ENCODE results near the gene LRRC4B.
"Not testable (repeated sequence)": the region's sequence is repeated elsewhere in the genome, so short reads cannot be mapped to it uniquely, and the experiment has no call there.

LRRC4B gene

DNA sequence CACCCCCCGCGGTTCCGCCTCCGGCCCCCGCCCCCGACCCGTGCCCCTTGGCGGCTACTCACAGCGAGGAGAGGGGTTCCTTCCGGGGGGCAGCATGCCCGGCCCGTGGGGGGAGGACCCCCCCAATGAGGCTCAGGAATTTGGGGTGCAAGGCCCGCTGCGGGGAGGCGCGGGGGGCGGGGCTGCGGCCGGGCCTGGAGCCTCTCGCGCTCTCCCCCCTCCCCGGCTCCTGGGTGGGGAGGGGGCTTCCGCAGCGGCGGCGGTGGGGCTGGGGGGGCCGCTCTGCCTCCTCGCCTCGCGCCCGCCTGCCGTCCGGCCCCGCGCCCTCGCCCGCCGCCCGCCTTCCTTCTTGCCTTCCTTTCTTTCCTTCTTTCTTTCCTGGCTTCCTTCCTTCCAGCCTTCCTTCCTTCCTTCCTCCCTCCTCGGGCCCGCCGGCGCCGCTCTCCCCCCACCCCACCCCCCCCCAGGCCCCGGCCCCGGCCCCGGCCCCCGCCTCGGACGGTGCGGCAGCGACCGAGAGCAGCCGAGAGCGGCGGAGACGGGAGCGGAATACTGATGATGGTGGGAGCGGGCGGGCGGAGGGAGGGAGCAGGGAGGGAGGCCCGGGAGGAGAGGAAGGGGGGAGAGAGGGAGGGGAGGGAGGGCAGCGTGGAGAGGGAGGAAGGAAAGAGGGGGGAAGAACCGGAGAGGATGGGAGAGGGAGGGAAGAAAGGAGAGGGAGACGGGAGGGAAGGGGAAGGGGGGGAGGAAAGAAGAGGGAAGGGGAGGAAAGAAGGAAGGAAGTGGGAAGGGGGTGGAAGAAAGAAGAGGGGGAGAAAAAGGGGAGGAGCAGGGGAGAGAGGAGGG, at the start of gene LRRC4B:
Gene LRRC4B, minus strand, starts transcription at position 554 of the 846 bp plus-strand sequence. CDS start 19,597 bp downstream, outside the sequence.
- in situ Hi-C loops (cut with HindIII; ENCODE audit: low sequenced_read_pairs): no loop called here

DNA sequence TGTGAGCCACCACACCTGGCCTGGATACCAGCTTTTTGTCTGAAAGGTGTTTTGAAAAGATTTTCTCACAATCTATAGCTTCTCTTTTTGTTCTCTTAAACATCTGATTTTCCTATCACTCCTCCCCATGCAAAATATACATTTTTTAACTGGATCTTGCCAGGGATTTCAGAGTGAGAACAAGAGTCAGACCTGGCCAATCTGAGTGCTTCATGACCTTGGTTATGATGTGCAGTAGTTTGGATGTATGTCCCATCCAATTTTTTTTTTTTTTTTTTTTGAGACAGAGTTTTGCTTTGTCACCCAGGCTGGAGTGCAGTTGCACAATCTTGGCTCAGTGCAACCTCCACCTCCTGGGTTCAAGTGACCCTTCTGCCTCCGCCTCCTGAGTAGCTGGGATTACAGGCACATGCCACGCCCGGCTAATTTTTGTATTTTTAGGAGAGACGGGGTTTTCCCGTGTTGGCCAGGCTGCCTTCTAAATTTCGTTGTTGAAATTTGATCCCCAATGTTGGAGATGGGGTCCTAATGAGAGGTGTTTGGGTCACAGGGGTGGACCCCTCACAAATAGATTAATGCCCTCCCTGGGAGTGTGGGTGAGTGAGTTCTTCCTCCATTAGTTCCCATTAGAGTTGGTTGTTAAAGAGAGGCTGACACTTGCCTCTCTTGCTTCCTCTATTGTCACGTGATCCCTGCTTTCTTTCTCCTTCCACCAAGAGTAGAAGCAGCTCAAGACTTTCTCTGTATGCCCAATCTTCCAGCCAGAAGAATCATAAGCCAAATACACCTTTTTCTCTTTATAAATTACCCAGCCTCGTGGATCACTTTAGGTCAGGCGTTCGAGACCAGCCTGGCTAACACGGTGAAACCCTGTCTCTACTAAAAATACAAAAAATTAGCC, 44.5 kb upstream of the LRRC4B start:
- in situ Hi-C loops (cut with HindIII; ENCODE audit: low sequenced_read_pairs): not testable (repeated sequence)

- in situ Hi-C loops (cut with HindIII; ENCODE audit: low sequenced_read_pairs): no loop called here
Measured at GRCh38 chr19:50607874-50608785, 39.9 kb upstream of the LRRC4B start.

GRCh38 chr19:50607388-50607787, 39.2 kb upstream of the LRRC4B start:
- in situ Hi-C loops (cut with HindIII; ENCODE audit: low sequenced_read_pairs): no loop called here

DNA sequence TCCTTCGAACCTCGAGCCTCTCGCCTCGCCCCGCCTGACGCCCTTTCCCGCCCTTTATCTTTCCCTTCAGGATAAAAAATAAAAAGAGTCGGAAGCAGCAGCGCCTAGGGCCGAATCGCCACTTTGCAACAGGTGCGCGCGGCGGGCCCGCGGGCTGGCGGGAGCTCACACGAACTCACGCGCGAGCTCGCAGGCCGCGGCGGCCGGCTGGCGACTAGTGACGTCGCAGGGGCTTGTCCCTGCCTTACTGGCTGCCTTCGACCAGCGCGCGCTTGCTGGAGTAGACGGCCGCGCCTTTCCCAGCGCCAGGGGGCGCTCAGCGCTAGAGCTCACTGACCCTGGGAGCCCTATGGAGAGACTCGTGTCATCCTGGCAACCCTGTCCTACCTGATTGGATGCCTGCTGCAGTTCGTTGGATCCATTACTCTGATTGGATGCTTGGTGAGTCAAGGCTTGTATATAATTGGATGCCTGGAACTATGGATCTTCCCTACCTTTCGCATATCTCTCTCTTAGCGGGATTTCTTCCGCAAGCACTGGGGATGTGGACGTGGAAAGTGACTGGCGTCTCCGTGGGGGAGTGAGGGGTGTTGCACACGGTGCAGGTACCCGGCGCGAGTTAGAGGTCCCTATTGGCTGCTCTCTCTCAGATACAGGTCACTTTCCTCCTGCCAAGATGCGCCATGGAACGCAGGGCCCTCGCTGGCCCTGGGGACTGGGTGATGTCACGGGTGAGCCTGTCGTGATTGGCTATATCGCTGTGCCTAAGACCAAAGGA, 38.0 kb upstream of the LRRC4B start:
- in situ Hi-C loops (cut with HindIII; ENCODE audit: low sequenced_read_pairs): not testable (repeated sequence)

GRCh38 chr19:50604264-50605073, 36.2 kb upstream of the LRRC4B start:
- in situ Hi-C loops (cut with HindIII; ENCODE audit: low sequenced_read_pairs): not testable (repeated sequence)

- in situ Hi-C loops (cut with HindIII; ENCODE audit: low sequenced_read_pairs): no loop called here
Measured at GRCh38 chr19:50602935-50603334, 34.7 kb upstream of the LRRC4B start.

- in situ Hi-C loops (cut with HindIII; ENCODE audit: low sequenced_read_pairs): no loop called here
Measured at GRCh38 chr19:50602496-50602895, 34.3 kb upstream of the LRRC4B start.

GRCh38 chr19:50602089-50602422, 33.8 kb upstream of the LRRC4B start:
- in situ Hi-C loops (cut with HindIII; ENCODE audit: low sequenced_read_pairs): no loop called here

- in situ Hi-C loops (cut with HindIII; ENCODE audit: low sequenced_read_pairs): no loop called here
Measured at GRCh38 chr19:50601407-50602088, 33.3 kb upstream of the LRRC4B start.

DNA sequence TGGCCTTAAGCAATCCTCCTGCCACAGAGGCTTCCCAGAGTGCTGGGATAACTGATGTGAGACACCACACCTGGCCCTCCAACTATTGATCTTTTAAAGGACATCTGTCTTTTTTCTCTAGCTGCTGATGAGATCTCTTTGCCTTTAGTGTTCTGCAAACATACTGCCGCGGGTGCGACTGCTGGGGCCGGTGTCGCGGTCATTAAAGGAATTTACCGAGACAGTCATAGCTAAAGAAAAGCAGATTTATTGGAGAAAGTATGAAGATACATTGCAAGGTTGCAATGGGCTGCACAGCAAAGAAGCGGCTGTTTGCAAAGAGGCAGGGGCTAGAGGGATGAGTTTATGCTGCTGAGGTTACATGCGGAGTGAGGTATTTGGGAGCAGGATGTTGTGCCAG, 31.2 kb upstream of the LRRC4B start:
- in situ Hi-C loops (cut with HindIII; ENCODE audit: low sequenced_read_pairs): no loop called here

DNA sequence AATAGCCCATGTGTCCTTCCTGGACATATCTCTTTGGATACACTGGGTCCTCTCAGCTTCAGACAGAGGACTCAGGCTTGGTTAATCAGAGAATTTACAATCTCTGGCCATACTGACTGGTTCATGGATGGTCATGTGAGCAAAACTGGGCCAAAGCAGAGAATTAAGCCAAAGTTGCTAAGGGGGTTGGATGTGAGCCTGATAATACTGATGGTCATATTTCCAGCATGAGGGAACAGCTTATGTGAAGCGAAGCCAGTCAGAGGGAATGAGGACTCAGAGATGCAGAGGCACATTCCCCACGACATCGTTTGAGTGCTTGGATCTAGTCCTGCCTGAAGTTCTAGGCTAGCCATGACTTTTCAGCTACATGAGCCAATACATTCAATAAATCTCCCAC, 22.0 kb upstream of the LRRC4B start:
- in situ Hi-C loops (cut with HindIII; ENCODE audit: low sequenced_read_pairs): no loop called here

DNA sequence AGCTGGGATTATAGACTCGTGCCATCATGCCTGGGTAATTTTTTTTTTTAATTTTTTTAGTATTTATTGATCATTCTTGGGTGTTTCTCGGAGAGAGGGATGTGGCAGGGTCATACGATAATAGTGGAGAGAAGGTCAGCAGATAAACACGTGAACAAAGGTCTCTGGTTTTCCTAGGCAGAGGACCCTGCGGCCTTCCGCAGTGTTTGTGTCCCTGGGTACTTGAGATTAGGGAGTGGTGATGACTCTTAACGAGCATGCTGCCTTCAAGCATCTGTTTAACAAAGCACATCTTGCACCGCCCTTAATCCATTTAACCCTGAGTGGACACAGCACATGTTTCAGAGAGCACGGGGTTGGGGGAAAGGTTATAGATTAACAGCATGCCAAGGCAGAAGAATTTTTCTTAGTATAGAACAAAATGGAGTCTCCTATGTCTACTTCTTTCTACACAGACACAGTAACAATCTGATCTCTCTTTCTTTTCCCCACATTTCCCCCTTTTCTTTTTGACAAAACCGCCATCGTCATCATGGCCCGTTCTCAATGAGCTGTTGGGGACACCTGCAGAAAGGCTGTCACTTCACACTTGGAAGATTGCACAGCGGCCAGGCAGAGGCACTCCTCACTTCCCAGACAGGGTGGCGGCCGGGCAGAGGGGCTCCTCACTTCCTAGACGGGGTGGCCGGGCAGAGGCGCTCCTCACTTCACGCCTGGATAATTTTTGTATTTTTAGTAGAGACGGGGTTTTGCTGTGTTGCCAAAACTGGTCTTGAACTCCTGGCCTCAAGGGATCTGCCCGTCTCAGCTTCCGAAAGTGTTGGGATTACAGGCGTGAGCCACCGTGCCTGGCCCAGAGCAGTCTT, 13.8 kb upstream of the LRRC4B start:
- in situ Hi-C loops (cut with HindIII; ENCODE audit: low sequenced_read_pairs): not testable (repeated sequence)

DNA sequence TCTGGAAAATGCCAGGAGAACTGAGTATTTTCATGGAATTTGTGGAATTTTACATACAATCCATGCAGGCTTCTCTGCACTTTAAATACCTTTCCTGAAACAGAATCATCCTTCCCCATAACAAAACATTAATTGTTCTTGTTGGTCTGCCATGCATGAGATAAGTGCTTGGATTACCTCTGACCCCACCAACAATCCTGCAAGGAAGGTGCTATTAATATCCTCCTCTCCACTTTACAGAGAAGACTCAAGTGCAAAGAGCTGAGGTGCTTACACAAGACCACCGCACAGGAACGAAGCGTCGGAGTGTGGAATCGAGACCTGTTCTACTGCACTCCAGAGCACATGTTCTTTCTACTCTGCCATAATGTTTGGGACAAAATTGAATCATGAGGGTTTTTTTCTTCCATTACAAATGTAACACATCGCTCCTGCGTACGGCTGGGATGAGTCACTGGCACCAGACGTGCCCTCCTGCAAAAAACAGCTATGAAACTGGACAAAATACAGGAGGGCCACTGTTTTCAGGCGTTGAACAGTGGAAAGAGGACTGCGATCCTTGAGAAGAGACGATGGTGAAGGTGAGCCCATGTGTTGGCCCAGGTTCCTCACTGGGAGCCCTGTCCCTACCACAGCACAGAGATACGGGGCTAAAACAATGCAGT, 12.9 kb upstream of the LRRC4B start:
- in situ Hi-C loops (cut with HindIII; ENCODE audit: low sequenced_read_pairs): no loop called here

- in situ Hi-C loops (cut with HindIII; ENCODE audit: low sequenced_read_pairs): no loop called here
Measured at GRCh38 chr19:50580240-50580639, 12.0 kb upstream of the LRRC4B start.

GRCh38 chr19:50576769-50577168, 8.5 kb upstream of the LRRC4B start:
- in situ Hi-C loops (cut with HindIII; ENCODE audit: low sequenced_read_pairs): not testable (repeated sequence)

DNA sequence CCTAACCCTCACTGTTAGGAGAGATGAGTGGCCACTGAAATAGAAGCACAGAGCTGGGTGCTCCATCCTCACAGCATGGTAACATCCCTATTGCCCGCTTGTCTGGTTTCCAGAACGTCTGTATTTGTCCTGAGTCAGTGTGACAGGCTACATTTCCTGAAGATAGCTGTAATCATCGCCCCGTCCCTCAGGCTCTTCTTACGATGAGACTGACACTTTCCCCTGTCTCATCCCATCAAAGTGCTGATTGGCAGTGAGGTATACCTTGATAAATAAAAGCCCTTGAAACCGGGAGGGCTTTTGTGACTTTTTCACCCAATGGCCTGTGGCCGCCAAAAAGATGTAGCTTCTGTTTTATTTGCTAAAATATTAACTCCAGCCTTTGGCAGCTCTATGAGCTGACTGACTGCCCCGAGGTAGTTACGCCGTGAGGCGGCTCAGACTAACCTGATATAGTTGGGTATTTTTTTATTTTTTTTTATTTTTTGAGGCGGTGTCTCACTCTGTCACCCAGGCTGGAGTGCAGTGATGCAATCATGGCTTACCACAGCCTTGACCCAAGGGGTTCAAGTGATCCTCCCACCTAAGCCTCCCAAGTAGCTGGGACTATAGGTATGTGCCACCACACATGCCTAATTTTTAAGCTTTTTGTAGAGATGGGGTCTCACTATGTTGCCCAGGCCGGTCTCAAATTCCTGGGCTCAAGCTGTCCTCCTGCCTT, 5.7 kb upstream of the LRRC4B start:
- in situ Hi-C loops (cut with HindIII; ENCODE audit: low sequenced_read_pairs): no loop called here

Data from endothelial cell of hepatic sinusoid (primary cell).